ENCODE results near the gene TBC1D14. TPM values are rescaled to one million over a fixed set of nuclear protein-coding genes. Genes with fewer than 3 reads are reported as not detected.

TBC1D14 gene
- total RNA-seq, 1 donor from 2014 or later, result 34.9 TPM

DNA sequence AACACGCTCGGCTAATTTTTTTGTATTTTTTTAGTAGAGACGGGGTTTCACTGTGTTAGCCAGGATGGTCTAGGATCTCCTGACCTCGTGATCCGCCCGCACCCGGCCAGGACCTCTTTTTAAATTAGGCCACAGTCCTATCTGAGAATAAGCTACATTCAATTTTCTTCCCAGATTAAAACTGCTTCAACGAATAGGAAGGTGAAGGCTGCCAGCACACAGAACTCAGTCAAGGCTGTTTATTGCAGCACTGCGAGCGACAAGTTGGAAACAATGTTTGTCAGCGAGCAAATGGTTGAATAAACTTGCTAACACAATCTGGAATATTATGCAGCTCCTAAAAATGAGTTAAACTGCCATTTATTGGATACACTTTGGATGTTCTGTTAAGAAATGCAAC, 156.4 kb downstream of the TBC1D14 start:
- Mint-ChIP-seq H3K27ac (no peak overlapping the region), H3K36me3 (ENCODE audit: low read depth) (peaks cover 60% of the 10 kb centered on the region), H3K4me1 (ENCODE audit: low read depth) (peaks cover 34% of the 10 kb centered on the region), H3K27me3 (ENCODE audit: low read depth) (peaks cover 2% of the 10 kb centered on the region), H3K9me3 (no peaks in the 10 kb centered on the region), H3K4me3 (ENCODE audit: low read depth) (peak overlapping the region; percentile 89)
- DNase-seq (ENCODE audit: low spot score), result no peak
- intact Hi-C loops (cut with micrococcal nuclease), result no loop called here

DNA sequence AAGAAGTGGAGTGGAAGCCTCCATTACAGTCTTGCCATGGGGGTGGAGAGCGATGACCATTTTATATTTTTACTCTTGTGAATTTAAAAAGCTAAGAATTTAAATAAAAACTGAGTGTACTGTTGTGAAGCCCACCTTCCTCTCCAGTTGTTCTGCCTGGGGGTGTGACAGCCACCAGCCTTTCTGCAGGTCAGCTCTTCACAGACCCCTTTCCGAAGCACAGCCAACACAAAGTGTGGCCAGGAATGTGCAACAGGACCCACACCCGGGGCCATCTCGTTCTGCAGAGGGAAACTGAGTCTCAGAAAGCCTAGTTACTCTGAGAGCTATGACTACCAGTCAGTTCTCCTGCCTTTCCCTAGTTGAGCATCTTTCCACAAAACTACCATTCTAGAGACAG, 156.9 kb downstream of the TBC1D14 start:
- intact Hi-C loops (cut with micrococcal nuclease), result no loop called here
- Mint-ChIP-seq H3K27me3 (ENCODE audit: low read depth) (peaks cover 4% of the 10 kb centered on the region), H3K4me3 (ENCODE audit: low read depth) (peak overlapping the region; percentile 89), H3K27ac (peak overlapping the region; percentile 49), H3K9me3 (no peaks in the 10 kb centered on the region), H3K36me3 (ENCODE audit: low read depth) (peaks cover 55% of the 10 kb centered on the region), H3K4me1 (ENCODE audit: low read depth) (peaks cover 34% of the 10 kb centered on the region)
- DNase-seq (ENCODE audit: low spot score), result no peak

DNA sequence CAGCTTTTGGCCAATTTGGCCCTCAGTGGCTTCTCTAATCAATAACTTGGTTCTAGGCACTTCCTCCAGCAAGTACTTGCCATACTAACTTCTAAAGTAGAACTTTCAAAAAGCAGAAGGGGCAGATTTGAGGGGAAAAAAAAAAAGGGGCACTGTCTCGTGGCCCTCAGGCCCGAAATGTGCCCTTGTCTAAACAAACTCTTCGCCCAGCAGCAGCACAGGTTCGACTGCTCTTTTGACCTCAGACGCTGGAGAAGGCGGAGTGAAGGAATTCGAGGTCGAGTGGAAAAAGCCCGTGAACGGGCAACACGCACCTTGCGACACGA, 157.5 kb downstream of the TBC1D14 start:
- intact Hi-C loops (cut with micrococcal nuclease), result no loop called here
- Mint-ChIP-seq H3K36me3 (ENCODE audit: low read depth) (peaks cover 49% of the 10 kb centered on the region), H3K27ac (peak overlapping the region; percentile 90), H3K4me1 (ENCODE audit: low read depth) (peaks cover 34% of the 10 kb centered on the region), H3K9me3 (no peaks in the 10 kb centered on the region), H3K27me3 (ENCODE audit: low read depth) (peaks cover 9% of the 10 kb centered on the region), H3K4me3 (ENCODE audit: low read depth) (peak overlapping the region; percentile 89)
- DNase-seq (ENCODE audit: low spot score), result no peak

DNA sequence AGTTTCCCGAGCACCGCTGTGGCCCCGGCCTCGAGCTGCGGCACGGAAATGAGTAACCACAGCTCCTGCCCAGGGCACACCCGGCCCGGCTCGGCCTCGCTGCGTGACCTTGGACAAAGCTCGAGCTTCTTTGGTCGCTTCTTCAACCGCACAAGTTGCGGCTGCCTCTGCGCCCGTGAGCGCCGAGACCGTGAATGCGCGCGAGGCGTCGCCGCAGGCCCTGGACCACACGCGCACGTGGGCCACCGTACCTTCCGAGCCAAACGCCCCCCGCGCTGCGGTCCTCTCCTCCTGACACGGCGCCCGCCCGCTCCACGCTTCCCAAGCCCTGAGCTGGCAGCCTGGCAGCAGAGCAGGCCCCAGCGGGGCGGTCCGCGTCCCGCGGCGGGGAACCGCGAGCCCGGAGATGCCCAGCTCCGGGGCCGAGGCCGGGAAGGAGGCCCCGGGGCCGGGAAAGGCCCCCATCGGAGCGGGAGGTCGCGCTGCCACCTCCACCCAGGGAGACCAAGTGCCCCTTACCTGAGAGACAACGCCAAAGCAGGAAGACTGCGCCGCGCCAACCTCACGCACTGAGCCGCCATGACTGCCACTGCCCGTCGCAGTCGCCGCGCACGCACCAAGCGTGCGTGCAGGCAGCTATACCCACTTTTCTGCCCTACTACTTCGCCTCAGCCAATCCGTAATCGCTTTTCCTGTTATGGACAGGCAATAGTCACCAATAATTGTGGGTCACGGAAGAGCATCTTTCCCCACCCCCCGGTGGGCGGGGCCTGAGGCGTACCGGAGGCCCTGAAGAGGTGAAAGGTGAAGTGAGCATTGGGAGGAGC, 158.0 kb downstream of the TBC1D14 start, which contains the start of gene GRPEL1:
GRPEL1 (minus strand) TSS at position 613 of the 827 bp plus-strand sequence; CDS start at position 581, 32 bp downstream.
- DNase-seq (ENCODE audit: low spot score), result peak; percentile 99
- H3K4me3 Mint-ChIP-seq (ENCODE audit: low read depth), result peak within 1 kb of the TSS; percentile 89
- peaks cover 34% of the 10 kb centered on the region for H3K4me1 Mint-ChIP-seq (ENCODE audit: low read depth)
- H3K9me3 Mint-ChIP-seq, result no peaks in the 10 kb centered on the region
- peaks cover 12% of the 10 kb centered on the region for H3K27me3 Mint-ChIP-seq (ENCODE audit: low read depth)
- H3K27ac Mint-ChIP-seq, result peak within 1 kb of the TSS; percentile 93
- intact Hi-C loops (cut with micrococcal nuclease), result loop anchor here (1.0 to 2.0 kb wide), 7 partner anchors 24 to 393 kb away; partner anchors contain the start of genes BLOC1S4, KIAA0232, TADA2B and TBC1D14
- peaks cover 44% of the 10 kb centered on the region for H3K36me3 Mint-ChIP-seq (ENCODE audit: low read depth)

DNA sequence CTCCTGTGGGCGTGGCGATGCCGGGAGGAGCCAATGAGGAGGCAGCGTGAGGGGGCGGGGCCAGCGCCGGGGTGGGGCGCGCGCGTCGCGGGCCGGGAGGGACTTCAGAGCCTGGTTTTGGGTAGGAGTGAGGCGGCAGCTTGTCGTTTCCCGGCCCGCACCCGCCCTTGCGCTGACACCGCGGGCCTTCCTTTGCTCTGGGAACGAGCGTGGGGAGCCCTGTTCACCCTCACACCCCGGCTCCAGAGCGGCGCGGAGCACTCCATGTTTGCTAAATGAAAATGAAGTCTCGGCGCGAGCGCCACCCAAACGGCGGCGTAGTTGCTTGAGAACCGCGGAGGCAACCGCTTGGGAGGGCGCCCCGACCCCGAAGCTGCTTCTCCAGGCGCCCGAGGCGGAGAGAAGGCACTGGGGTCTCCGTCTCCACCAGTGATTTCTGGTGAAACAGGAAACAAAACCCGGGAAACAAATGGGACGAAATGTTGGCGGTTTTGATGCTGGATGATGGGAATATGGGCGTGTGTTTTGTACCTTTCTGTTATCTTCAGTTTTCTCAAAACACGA, 158.7 kb downstream of the TBC1D14 start:
- Mint-ChIP-seq H3K4me1 (ENCODE audit: low read depth) (peaks cover 34% of the 10 kb centered on the region), H3K9me3 (no peaks in the 10 kb centered on the region), H3K4me3 (ENCODE audit: low read depth) (peak overlapping the region; percentile 89)

DNA sequence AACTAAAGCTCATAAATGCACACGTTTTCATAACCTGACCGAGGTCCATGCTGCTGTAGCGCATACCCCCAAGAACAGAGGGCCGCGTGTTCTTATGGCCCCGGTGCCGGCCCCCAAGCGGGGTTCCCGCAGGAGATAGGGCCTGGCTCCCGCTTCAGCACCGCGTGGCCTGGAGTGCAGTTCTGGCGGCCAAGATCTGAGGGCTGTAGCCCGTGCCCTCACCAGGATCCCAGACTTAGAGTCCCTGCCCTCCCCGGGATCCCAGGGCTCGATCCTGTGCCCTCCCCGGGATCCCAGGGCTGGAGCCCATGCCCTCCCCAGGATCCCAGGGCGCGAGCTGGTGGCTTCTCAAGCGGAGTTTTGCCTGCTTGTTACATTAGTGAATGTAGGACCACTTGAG, 159.3 kb downstream of the TBC1D14 start:
- Mint-ChIP-seq H3K4me1 (ENCODE audit: low read depth) (peaks cover 33% of the 10 kb centered on the region), H3K4me3 (ENCODE audit: low read depth) (peak overlapping the region; percentile 89), H3K36me3 (ENCODE audit: low read depth) (peaks cover 31% of the 10 kb centered on the region), H3K27ac (peak overlapping the region; percentile 93), H3K9me3 (no peaks in the 10 kb centered on the region), H3K27me3 (ENCODE audit: low read depth) (peaks cover 12% of the 10 kb centered on the region)
- DNase-seq (ENCODE audit: low spot score), result no peak
- intact Hi-C loops (cut with micrococcal nuclease), result loop anchor here (1.0 to 2.0 kb wide), 7 partner anchors 26 to 395 kb away; partner anchors contain the start of genes BLOC1S4, KIAA0232, TADA2B and TBC1D14

More for the DNA sequence above, 158.7 kb downstream of the TBC1D14 start:
- intact Hi-C loops (cut with micrococcal nuclease), result loop anchor here (1.0 to 2.0 kb wide), 7 partner anchors 25 to 394 kb away; partner anchors contain the start of genes BLOC1S4, KIAA0232, TADA2B and TBC1D14
- Mint-ChIP-seq H3K36me3 (ENCODE audit: low read depth) (peaks cover 37% of the 10 kb centered on the region), H3K27me3 (ENCODE audit: low read depth) (peaks cover 12% of the 10 kb centered on the region), H3K27ac (peak overlapping the region; percentile 93)
- DNase-seq (ENCODE audit: low spot score), result no peak

DNA sequence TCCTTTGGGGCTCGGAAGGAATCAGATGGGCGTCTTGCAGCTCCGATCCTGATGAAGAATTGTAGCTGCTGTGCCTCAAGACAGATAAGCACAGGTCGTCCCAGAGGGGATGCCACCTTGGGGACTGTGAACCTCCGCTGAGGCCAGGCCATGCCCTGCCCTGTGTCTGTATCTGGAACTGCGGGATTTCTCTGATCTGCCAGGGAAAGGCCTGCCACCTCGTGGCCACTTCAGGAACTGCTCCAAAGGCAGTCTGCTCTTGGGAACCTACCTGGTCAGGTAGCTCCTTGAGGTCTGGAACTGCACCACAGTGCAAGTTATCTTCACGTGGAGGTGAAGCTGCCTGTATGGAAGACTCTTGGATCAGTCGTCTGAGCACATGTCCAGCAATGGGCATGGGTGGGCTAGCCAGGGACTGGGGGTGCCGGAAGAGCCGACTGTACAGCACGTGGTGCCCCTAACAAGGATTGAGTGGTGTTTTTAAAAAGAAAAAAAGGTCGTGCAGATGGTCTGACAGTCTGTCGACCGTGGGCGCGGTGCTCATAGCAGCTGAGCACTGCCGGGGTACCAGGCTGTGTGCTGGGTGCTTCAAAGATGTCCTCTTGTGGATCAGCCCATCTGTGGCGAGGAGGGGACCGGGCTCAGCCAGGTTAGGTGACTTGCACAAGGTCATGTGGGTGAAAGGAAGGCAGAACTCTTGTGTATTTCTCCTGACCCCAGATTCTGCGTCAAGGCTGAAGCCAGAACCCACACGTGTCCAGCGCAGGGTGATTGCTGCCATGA, 161.3 kb downstream of the TBC1D14 start:
- Mint-ChIP-seq H3K4me1 (ENCODE audit: low read depth) (peaks cover 24% of the 10 kb centered on the region), H3K27ac (no peak overlapping the region), H3K36me3 (ENCODE audit: low read depth) (peaks cover 15% of the 10 kb centered on the region), H3K4me3 (ENCODE audit: low read depth) (no peak overlapping the region), H3K9me3 (no peaks in the 10 kb centered on the region), H3K27me3 (ENCODE audit: low read depth) (peaks cover 12% of the 10 kb centered on the region)
- intact Hi-C loops (cut with micrococcal nuclease), result loop anchor here (1.0 kb wide), 1 partner anchor 97 kb away; no protein-coding TSS in a partner anchor
- peak; percentile 77 for DNase-seq (ENCODE audit: low spot score)

DNA sequence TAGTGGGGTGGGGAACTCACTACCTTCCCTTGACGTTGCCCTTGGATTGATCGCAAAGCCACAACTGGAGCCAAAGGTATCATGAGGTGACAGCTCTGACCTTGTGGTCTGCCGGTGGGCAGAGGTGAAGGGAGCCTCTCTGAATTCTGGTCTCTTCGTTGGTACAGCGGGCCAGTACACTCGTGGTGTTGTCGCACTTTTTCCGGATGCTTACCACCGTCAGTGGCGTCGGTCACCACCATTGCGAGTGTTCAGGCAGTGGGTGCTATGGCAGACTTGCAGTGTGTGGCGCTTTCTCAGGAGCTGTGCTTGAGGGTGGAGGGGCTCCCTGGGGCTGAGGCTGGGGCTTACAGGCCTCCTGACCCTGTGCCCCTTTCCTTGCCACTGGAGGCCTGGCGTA, 163.4 kb downstream of the TBC1D14 start:
- no peak overlapping the region for H3K27ac Mint-ChIP-seq
- H3K4me1 Mint-ChIP-seq (ENCODE audit: low read depth), result peaks cover 14% of the 10 kb centered on the region
- H3K4me3 Mint-ChIP-seq (ENCODE audit: low read depth), result no peak overlapping the region
- H3K36me3 Mint-ChIP-seq (ENCODE audit: low read depth), result no peaks in the 10 kb centered on the region
- no peaks in the 10 kb centered on the region for H3K9me3 Mint-ChIP-seq
- peaks cover 12% of the 10 kb centered on the region for H3K27me3 Mint-ChIP-seq (ENCODE audit: low read depth)
- DNase-seq (ENCODE audit: low spot score), result no peak
- intact Hi-C loops (cut with micrococcal nuclease), result no loop called here

DNA sequence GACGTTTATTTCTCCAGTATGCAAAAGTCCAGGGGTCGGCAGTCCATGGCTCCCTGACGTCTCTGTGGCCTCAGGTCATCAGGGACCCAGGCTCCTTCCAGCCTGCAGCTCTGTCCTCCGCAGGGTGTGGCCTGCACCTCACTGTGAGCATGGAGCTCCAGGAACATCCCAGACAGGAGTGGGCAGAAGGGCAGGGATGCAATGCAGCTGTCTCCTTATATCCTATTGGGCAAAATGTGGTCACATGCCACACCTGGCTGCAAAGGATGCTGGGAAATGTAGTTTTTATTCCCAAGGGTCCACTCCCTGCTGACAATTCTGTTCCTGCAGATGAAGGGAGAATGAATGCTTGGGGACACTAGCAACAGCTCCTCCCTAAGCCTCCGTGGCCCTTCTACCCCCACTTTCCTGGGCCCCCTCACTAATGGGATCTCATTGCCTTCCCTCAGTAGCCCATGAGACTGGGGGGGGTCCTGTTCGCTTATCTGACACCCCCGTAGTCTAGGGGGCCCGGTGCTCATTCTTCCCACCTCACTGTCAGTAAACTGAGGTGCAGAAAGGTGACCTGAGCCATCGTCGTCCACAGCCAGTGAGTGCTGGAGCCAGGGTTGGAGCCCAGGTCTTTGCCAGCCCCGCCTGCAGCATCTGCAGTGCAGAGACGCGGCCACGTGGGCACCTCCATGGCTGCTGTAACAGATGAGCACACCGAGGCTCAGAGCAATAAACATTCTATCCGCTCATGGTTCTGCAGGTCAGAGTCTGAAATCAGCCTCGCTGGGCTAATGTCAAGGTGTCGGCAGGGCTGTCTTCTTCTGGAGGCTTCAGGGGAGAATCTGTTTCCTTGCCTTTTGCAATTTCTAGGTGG, 164.1 kb downstream of the TBC1D14 start:
- peaks cover 8% of the 10 kb centered on the region for H3K4me1 Mint-ChIP-seq (ENCODE audit: low read depth)
- no peak overlapping the region for H3K4me3 Mint-ChIP-seq (ENCODE audit: low read depth)
- no peaks in the 10 kb centered on the region for H3K36me3 Mint-ChIP-seq (ENCODE audit: low read depth)
- no peak for DNase-seq (ENCODE audit: low spot score)
- intact Hi-C loops (cut with micrococcal nuclease), result no loop called here
- no peaks in the 10 kb centered on the region for H3K9me3 Mint-ChIP-seq
- H3K27me3 Mint-ChIP-seq (ENCODE audit: low read depth), result peaks cover 12% of the 10 kb centered on the region
- no peak overlapping the region for H3K27ac Mint-ChIP-seq

DNA sequence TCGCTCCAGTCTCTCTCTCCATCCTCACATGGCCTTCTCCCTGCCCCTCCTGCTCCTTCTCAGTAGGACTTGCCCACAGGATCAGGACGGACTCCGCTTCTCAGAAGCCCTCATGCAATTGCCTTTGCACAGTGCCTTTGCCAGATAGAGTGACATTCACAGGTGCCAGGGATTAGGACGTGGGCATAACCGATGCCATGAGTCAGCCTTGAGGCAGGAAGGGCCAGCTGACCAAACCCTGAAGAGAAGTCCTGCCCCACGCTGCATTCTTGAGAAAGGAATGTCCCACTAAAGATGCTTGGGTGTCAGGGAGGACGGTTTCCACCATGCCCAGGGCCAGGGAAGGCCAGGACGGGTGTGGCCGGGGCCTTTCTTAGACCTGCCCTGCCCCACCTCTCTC, 164.8 kb downstream of the TBC1D14 start:
- intact Hi-C loops (cut with micrococcal nuclease), result no loop called here
- H3K36me3 Mint-ChIP-seq (ENCODE audit: low read depth), result no peaks in the 10 kb centered on the region
- H3K4me1 Mint-ChIP-seq (ENCODE audit: low read depth), result peaks cover 6% of the 10 kb centered on the region
- H3K27ac Mint-ChIP-seq, result no peak overlapping the region
- DNase-seq (ENCODE audit: low spot score), result no peak
- H3K27me3 Mint-ChIP-seq (ENCODE audit: low read depth), result peaks cover 16% of the 10 kb centered on the region
- no peak overlapping the region for H3K4me3 Mint-ChIP-seq (ENCODE audit: low read depth)
- no peaks in the 10 kb centered on the region for H3K9me3 Mint-ChIP-seq

DNA sequence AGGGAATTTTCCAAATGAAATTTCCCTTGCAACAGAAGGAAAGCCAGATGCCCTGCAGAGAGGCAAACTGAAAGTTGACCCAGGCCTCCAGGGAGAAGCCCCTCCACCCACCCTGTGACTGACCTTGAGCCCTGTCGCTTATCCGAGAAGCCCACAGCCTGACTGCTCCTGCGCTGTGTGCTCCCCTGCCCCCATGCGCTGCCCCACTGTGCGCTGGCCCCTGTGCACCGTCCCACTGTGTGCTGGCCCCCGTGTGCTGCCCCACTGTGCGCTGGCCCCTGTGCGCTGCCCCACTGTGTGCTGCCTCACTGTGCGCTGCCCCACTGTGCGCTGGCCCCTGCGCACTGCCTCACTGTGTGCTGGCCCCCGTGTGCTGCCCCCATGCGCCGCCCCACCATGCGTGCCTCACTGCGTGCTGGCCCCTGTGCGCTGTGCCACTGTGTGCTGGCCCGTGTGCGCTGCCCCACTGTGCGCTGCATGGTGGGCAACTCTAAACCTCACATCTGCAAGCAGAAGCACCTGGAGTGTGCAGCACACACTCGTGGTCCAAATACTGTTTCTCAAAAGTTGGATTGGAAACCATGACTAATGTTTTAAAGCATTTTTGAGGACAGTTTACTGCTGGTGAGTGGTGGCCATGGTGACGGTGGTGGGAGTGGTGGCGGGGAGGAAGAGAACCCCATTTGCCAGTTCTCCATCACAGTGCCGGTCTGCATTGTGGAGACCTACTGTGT, 166.5 kb downstream of the TBC1D14 start:
- Mint-ChIP-seq H3K27ac (no peak overlapping the region), H3K36me3 (ENCODE audit: low read depth) (no peaks in the 10 kb centered on the region), H3K27me3 (ENCODE audit: low read depth) (peaks cover 22% of the 10 kb centered on the region), H3K9me3 (no peaks in the 10 kb centered on the region), H3K4me3 (ENCODE audit: low read depth) (no peak overlapping the region), H3K4me1 (ENCODE audit: low read depth) (no peaks in the 10 kb centered on the region)
- intact Hi-C loops (cut with micrococcal nuclease), result no loop called here
- no peak for DNase-seq (ENCODE audit: low spot score)
